ENCODE measurements around the gene VWA3A. TPM values are rescaled to one million over a fixed set of nuclear protein-coding genes. Genes with fewer than 3 reads are reported as not detected.
A peak's percentile ranks its signal among the peaks of the same experiment; 100 is the strongest.
"Not testable (repeated sequence)": the region's sequence is repeated elsewhere in the genome, so short reads cannot be mapped to it uniquely, and the experiment has no call there.

The VWA3A gene
- total RNA-seq, 4 donors from 2014 or later: 0.35 to 0.40 TPM; not detected in 2

DNA sequence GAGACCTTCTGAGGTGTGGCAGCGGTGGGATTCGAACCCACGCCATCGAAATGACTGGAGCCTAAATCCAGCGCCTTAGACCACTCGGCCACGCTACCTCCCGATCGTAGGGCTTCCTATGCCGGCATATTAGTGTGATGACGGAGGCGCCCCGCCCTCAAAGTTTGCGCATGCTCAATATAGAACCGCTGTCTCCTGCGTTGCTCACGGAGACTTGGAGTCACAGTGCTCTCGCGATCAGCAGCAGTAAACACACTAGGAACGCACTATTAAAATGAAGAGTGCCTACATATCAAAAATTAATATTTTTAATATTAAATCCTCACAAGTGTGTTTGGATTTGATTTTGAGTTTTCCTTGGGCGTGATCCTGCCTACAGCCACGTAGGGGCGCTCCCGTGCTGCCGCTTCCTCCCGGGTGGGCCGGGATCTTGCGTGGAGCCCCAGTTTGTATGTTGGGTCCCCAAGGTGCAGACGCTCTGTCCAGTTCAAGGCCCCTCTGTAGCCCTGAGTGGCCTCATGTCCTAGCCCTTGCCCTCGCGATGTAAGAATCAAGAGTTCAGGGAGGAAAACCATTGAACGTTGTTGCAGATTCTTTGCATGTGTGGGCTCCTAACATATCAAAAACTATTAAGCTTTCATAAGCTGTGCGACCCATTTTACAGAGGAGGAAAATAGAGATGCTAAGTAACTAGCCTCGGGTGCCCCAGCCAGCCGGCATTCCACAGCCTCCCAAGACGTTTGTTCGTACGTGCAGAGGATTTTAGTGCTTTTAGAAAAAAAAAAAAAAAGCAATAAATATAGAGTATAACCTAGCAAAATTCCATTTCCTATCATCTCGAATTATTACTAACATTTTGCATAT lies 103.6 kb downstream of the VWA3A start:
- H3K4me3 ChIP-seq: peak overlapping the region; percentile 57 to 66
- H3K27me3 ChIP-seq: no peaks in the 10 kb centered on the region
- H3K36me3 ChIP-seq: no peaks in the 10 kb centered on the region
- H3K9me3 ChIP-seq: no peaks in the 10 kb centered on the region
- 1 to 2% methylated on average over 31 to 32 of the region's 39 CpGs for WGBS, 2 donors (ENCODE audit: low coverage in 1 of 2)
- peaks cover 0 to 57% (median 7%) of the 10 kb centered on the region in 3 donors for H3K4me1 ChIP-seq
- peak overlapping the region; percentile 76 to 95 (median 84) for H3K27ac ChIP-seq
- TF ChIP-seq POLR2A (IDR thresholded peaks at IDR 0.05): peak; percentile 21 to 44
- no peak for TF ChIP-seq EP300 (IDR thresholded peaks at IDR 0.05)
- TF ChIP-seq CTCF (IDR thresholded peaks at IDR 0.05): peak; percentile 82 to 97 (median 87)
- peak; percentile 32 for ATAC-seq

DNA sequence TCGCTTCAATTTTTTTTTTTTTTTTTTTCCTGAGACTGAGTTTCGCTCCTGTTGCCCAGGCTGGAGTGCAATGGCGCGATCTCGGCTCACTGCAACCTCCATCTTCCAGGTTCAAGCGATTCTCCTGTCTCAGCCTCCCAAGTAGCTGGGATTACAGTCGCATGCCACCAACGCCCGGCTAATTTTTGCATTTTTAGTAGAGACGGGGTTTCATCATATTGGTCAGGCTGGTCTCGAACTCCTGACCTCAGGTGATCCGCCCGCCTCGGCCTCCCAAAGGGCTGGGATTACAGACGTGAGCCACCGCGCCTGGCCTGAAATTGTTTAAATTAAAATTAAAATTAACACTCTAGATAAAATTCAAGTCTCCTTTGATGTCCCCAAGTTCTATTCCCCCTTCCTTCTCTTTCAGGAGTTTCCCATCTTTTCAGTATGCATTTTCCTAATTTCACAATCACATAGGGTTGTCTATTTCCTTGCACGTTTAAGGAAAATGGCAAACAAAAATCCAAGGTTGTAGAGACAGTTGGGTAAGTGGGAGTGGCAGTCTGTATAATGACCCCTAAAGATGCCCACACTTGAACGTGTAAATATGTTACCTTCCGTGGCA lies 104.3 kb downstream of the VWA3A start:
- not testable (repeated sequence) for H3K27me3 ChIP-seq, H3K36me3 ChIP-seq, ATAC-seq, H3K9me3 ChIP-seq
- H3K4me1 ChIP-seq: peaks cover 0 to 56% (median 7%) of the 10 kb centered on the region in 3 donors
- H3K4me3 ChIP-seq: peak overlapping the region in 1 of 2 donors; percentile 57
- H3K27ac ChIP-seq: peak overlapping the region in 2 of 4 donors; percentile 87 to 95
- 38 to 39% methylated on average over 13 to 20 of the region's 20 CpGs for WGBS, 2 donors (ENCODE audit: low coverage in 1 of 2)

GRCh38 chr16:22198547-22199293 lies 106.4 kb downstream of the VWA3A start:
- peak overlapping the region; percentile 32 to 95 (median 86) for H3K27ac ChIP-seq
- H3K27me3 ChIP-seq: no peaks in the 10 kb centered on the region
- H3K4me1 ChIP-seq: peaks cover 0 to 36% (median 7%) of the 10 kb centered on the region in 3 donors
- TF ChIP-seq POLR2AphosphoS5 (IDR thresholded peaks at IDR 0.05) (no peak), POLR2A (IDR thresholded peaks at IDR 0.05) (no peak), EP300 (IDR thresholded peaks at IDR 0.05) (no peak), CTCF (IDR thresholded peaks at IDR 0.05) (no peak)
- no peaks in the 10 kb centered on the region for H3K36me3 ChIP-seq
- no peak overlapping the region for H3K4me3 ChIP-seq
- 76 to 77% methylated on average over 4 of the region's 7 CpGs for WGBS, 2 donors (ENCODE audit: low coverage in 1 of 2)
- H3K9me3 ChIP-seq: no peaks in the 10 kb centered on the region
- no peak for ATAC-seq

DNA sequence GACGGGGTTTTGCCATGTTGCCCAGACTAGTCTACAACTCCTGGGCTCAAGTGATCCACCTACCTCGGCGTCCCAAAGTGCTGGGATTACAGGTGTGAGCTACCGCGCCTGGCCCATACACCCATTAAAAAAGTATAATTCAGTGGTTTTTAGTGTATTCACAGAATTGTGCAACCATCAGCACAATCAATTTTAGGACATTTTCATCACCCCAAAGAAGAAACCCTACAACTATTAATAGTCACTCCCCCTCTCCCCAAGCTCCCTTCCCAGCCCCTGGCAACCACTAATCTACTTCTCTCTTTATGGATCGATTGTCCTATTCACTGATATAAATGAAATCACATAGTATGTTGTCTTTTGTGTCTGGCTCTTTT lies 109.9 kb downstream of the VWA3A start:
- TF ChIP-seq POLR2AphosphoS5 (IDR thresholded peaks at IDR 0.05) (no peak), CTCF (IDR thresholded peaks at IDR 0.05) (no peak), POLR2A (IDR thresholded peaks at IDR 0.05) (no peak), EP300 (IDR thresholded peaks at IDR 0.05) (no peak)
- no peaks in the 10 kb centered on the region for H3K36me3 ChIP-seq
- H3K4me3 ChIP-seq: no peak overlapping the region
- H3K27ac ChIP-seq: no peak overlapping the region
- H3K9me3 ChIP-seq: no peaks in the 10 kb centered on the region
- WGBS, 2 donors (ENCODE audit: low coverage in 1 of 2): 90 to 100% methylated on average over 2 to 3 of the region's 6 CpGs
- ATAC-seq: no peak
- no peaks in the 10 kb centered on the region for H3K27me3 ChIP-seq
- H3K4me1 ChIP-seq: peaks cover 0 to 33% (median 7%) of the 10 kb centered on the region in 3 donors

GRCh38 chr16:22203091-22203490 lies 110.8 kb downstream of the VWA3A start:
- Histone ChIP-seq H3K9me3 (no peaks in the 10 kb centered on the region), H3K27ac (no peak overlapping the region), H3K4me3 (no peak overlapping the region), H3K27me3 (no peaks in the 10 kb centered on the region), H3K36me3 (no peaks in the 10 kb centered on the region), H3K4me1 (peaks cover 0 to 41% (median 7%) of the 10 kb centered on the region in 3 donors)
- TF ChIP-seq POLR2A (IDR thresholded peaks at IDR 0.05): no peak
- TF ChIP-seq EP300 (IDR thresholded peaks at IDR 0.05): no peak
- no peak for TF ChIP-seq POLR2AphosphoS5 (IDR thresholded peaks at IDR 0.05)
- TF ChIP-seq CTCF (IDR thresholded peaks at IDR 0.05): no peak
- ATAC-seq: no peak
- 88 to 89% methylated on average over 3 to 5 of the region's 5 CpGs for WGBS, 2 donors (ENCODE audit: low coverage in 1 of 2)

Data from gastroesophageal sphincter (tissue), 4 donors.